B cell (primary cell): ENCODE data around the gene TTLL10. TPM values are rescaled to one million over a fixed set of nuclear protein-coding genes. Genes with fewer than 3 reads are reported as not detected.

Experiments used
- ATAC-seq: fragments of 200-7000 bp; cut with Tn5 transposase; one replicate; pipeline ENCODE4 v1.10.0; 2021; ENCODE audit warnings: low read depth, mild to moderate bottlenecking, moderate number of reproducible peaks, moderate library complexity
- CTCF ChIA-PET: fragments of 350-600 bp; sonication (Branson Sonifier 250); formaldehyde crosslinking; loops from one replicate; lab custom pipeline; 2021; ENCODE audit warnings: antibody characterized with exemption, inconsistent platforms; lab: Charles Lee
- POLR2A ChIA-PET: fragments of 350-600 bp; sonication (Branson Sonifier 250); formaldehyde crosslinking; loops from one replicate; lab custom pipeline; 2021; ENCODE audit warnings: antibody characterized with exemption; lab: Charles Lee
- DNase-seq: peaks from one replicate; pipeline ENCODE4 v3.0.0; 2013
- H2AFZ ChIP-seq: 2 replicates; pipeline ENCODE4 v1.6.1; 2012; ENCODE audit warnings: mild to moderate bottlenecking, low read depth, low read length; ENCODE audit not compliant: insufficient read depth, poor library complexity, severe bottlenecking
- H3K27ac ChIP-seq, 2 donors: 1 replicate in 1 of 2; 2 replicates in 1 of 2; pipeline ENCODE4 v1.5.1; 2012 to 2013; ENCODE audit warnings: low read length in 2 of 2, mild to moderate bottlenecking in 2 of 2, moderate library complexity in 1 of 2
- H3K27me3 ChIP-seq, 4 experiments: fragments of 200-600 bp in 1 of 4; sonication (generic) in 1 of 4; replicated peaks in 1 of 4; 1 replicate in 2 of 4; 2 replicates in 2 of 4; pipeline versions ENCODE4 v1.6.1 to v1.7.0; 2013 to 2016; ENCODE audit warnings: low read length in 3 of 4, mild to moderate bottlenecking in 2 of 4, mixed read lengths in 1 of 4, moderate library complexity in 1 of 4; ENCODE audit not compliant: insufficient read depth in 4 of 4, control insufficient read depth in 3 of 4; ENCODE audit errors: control extremely low read depth in 1 of 4
- H3K36me3 ChIP-seq, 2 experiments: replicated peaks in 1 of 2; 1 replicate in 1 of 2; 2 replicates in 1 of 2; pipeline versions ENCODE4 v1.6.1 to v1.7.1; 2013; ENCODE audit warnings: low read length in 1 of 2; ENCODE audit not compliant: insufficient read depth in 2 of 2, control insufficient read depth in 1 of 2; ENCODE audit errors: control extremely low read depth in 1 of 2, extremely low read depth in 1 of 2
- H3K4me1 ChIP-seq, 2 donors: fragments of 200-600 bp in 1 of 2; sonication (generic) in 1 of 2; 1 replicate in 1 of 2; 2 replicates in 1 of 2; pipeline versions ENCODE4 v1.5.1 to v1.6.1; 2013 to 2017; ENCODE audit warnings: low read length in 2 of 2; ENCODE audit not compliant: control insufficient read depth in 2 of 2, insufficient read depth in 2 of 2
- H3K4me2 ChIP-seq: replicated peaks from 2 replicates; pipeline ENCODE3; 2012; ENCODE audit warnings: mild to moderate bottlenecking, low read depth, low read length; ENCODE audit not compliant: poor library complexity, severe bottlenecking
- H3K4me3 ChIP-seq, 5 experiments: fragments of 200-600 bp in 1 of 5; sonication (generic) in 1 of 5; 1 replicate in 3 of 5; 2 replicates in 2 of 5; pipeline versions ENCODE4 v1.5.1 to v1.7.0; 2011 to 2016; ENCODE audit warnings: low read length in 4 of 5, mild to moderate bottlenecking in 4 of 5, low read depth in 2 of 5, control low read depth in 1 of 5, moderate library complexity in 1 of 5; ENCODE audit not compliant: insufficient read depth in 1 of 5; ENCODE audit errors: control extremely low read depth in 1 of 5, extremely low read depth in 1 of 5
- H3K79me2 ChIP-seq: fragments of 200-600 bp; sonication (generic); one replicate; pipeline ENCODE4 v1.6.0; 2016; ENCODE audit warnings: low read length; ENCODE audit not compliant: control insufficient read depth, insufficient read depth
- H3K9ac ChIP-seq: fragments of 200-600 bp; sonication (generic); 2 replicates; pipeline ENCODE4 v1.6.1; 2017; ENCODE audit warnings: mild to moderate bottlenecking, low read length, moderate library complexity
- H3K9me3 ChIP-seq, 3 donors: one replicate each; pipeline versions ENCODE4 v1.6.1 to v1.7.1; 2013; ENCODE audit warnings: low read length in 2 of 3; ENCODE audit not compliant: control insufficient read depth in 2 of 3, insufficient read depth in 1 of 3; ENCODE audit errors: control extremely low read depth in 1 of 3
- H4K20me1 ChIP-seq: 2 replicates; pipeline ENCODE4 v1.6.0; 2012; ENCODE audit warnings: mild to moderate bottlenecking, low read length; ENCODE audit not compliant: insufficient read depth, control insufficient read depth, poor library complexity, severe bottlenecking
- H3K27ac Mint-ChIP-seq: one replicate; pipeline ENCODE4 v1.8.0; 2021; ENCODE audit warnings: mixed read lengths
- H3K27me3 Mint-ChIP-seq: one replicate; pipeline ENCODE4 v1.8.0; 2021; ENCODE audit warnings: mixed read lengths
- H3K4me1 Mint-ChIP-seq: one replicate; pipeline ENCODE4 v1.8.0; 2021; ENCODE audit warnings: mixed read lengths
- H3K4me3 Mint-ChIP-seq: one replicate; pipeline ENCODE4 v1.8.0; 2021; ENCODE audit warnings: mixed read lengths
- H3K9me3 Mint-ChIP-seq: one replicate; pipeline ENCODE4 v1.8.0; 2022; ENCODE audit warnings: mixed read lengths; ENCODE audit not compliant: insufficient read depth
- EZH2 ChIP-seq: IDR thresholded peaks from 2 replicates; pipeline ENCODE4 v1.6.1; 2012; ENCODE audit warnings: borderline replicate concordance, low read depth, mild to moderate bottlenecking, moderate library complexity, low read length; ENCODE audit not compliant: insufficient read depth, poor library complexity, severe bottlenecking
- WGBS: methylation state at CpG from one replicate; pipeline ENCODE4 v1.1.5; 2013; ENCODE audit warnings: missing lambda C conversion rate; ENCODE audit not compliant: insufficient coverage; 5-methylcytosine and 5-hydroxymethylcytosine counted together
- intact Hi-C: fragments of 100-400 bp; cut with micrococcal nuclease; formaldehyde crosslinking; loops from one replicate; pipeline ENCODE4 v1.10.0; 2022
- polyA plus RNA-seq: library from polyadenylated mRNA; depleted of rRNA; stranded (reverse); fragments of >200 nt; gene quantifications from 2 replicates; pipeline ENCODE4 v1.2.3, GENCODE V29; 2012
- total RNA-seq, 2 donors: library from RNA; stranded (reverse); fragments of 120-200 nt in 1 of 2; gene quantifications; 1 replicate in 1 of 2; 2 replicates in 1 of 2; pipeline versions ENCODE4 v1.2.3 to v1.2.4, GENCODE V29; 2013 to 2022
- TF ChIP-seq, protein P1 (sequence below): fragments of 200-600 bp; IDR thresholded peaks from one replicate; pipeline ENCODE4 v1.8.0; 2022; ENCODE audit warnings: antibody characterized with exemption, mild to moderate bottlenecking

TTLL10 gene
- total and polyA plus RNA-seq, 2 donors (not counting 1 experiment from before 2014, with no cell fraction given) = 0.37 to 0.45 TPM

DNA sequence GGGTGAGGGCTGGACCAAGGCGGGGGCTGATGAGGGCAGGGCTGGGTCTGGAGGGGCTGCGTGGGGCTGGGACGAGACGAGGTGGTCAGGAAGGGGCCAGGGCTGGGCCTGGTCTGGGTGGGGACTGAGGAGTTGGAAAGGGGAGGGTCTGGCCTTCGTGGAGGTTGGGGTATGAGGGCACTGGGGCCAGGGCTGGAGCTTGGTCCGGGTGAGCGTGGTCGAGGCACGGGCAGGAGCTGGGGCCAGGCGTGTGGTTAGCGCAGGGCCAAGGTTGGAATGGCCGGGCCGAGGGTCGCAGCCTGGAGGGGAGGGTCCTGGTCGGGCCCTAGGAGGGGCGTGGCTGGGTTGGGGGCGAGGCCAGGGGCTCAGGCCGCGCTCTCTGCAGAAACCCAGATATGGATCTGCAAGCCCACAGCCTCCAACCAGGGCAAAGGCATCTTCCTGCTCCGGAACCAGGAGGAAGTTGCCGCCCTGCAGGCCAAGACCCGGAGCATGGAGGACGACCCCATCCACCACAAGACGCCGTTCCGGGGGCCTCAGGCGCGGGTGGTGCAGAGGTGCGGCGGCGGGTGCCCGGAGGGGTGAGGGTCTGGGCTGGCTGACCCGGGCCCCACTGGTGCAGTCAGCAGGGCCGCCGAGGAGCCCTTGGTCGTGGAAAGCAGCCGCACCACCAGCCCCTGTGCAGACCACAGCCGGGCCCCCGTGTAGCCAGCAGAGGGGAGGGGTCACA, 9.0 kb downstream of the TTLL10 start:
- no peaks in the 10 kb centered on the region for H3K9me3 Mint-ChIP-seq
- Histone ChIP-seq H3K27me3 (peaks cover 0 to 40% (median 14%) of the 10 kb centered on the region in 4 experiments), H4K20me1 (no peaks in the 10 kb centered on the region), H3K4me3 (no peak overlapping the region), H3K79me2 (no peaks in the 10 kb centered on the region), H3K4me2 (no peak overlapping the region), H3K9ac (no peak overlapping the region), H3K36me3 (no peaks in the 10 kb centered on the region), H3K27ac (no peak overlapping the region), H3K4me1 (peaks cover 8 to 15% of the 10 kb centered on the region in 2 donors), H2AFZ (no peak overlapping the region), H3K9me3 (peaks cover 0 to 3% (median 0%) of the 10 kb centered on the region in 3 donors)
- no peak overlapping the region for H3K4me3 Mint-ChIP-seq
- intact Hi-C loops = no loop called here
- no peak overlapping the region for H3K27ac Mint-ChIP-seq
- peaks cover 9% of the 10 kb centered on the region for H3K27me3 Mint-ChIP-seq
- POLR2A ChIA-PET = no interaction called here
- DNase-seq (no peak), ATAC-seq (no peak)
- WGBS = 52% methylated on average over 23 of the region's 39 CpGs
- H3K4me1 Mint-ChIP-seq = peaks cover 17% of the 10 kb centered on the region
- TF ChIP-seq, protein P1, sequence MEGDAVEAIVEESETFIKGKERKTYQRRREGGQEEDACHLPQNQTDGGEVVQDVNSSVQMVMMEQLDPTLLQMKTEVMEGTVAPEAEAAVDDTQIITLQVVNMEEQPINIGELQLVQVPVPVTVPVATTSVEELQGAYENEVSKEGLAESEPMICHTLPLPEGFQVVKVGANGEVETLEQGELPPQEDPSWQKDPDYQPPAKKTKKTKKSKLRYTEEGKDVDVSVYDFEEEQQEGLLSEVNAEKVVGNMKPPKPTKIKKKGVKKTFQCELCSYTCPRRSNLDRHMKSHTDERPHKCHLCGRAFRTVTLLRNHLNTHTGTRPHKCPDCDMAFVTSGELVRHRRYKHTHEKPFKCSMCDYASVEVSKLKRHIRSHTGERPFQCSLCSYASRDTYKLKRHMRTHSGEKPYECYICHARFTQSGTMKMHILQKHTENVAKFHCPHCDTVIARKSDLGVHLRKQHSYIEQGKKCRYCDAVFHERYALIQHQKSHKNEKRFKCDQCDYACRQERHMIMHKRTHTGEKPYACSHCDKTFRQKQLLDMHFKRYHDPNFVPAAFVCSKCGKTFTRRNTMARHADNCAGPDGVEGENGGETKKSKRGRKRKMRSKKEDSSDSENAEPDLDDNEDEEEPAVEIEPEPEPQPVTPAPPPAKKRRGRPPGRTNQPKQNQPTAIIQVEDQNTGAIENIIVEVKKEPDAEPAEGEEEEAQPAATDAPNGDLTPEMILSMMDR = no peak
- TF ChIP-seq EZH2 = no peak
- CTCF ChIA-PET = no interaction called here

DNA sequence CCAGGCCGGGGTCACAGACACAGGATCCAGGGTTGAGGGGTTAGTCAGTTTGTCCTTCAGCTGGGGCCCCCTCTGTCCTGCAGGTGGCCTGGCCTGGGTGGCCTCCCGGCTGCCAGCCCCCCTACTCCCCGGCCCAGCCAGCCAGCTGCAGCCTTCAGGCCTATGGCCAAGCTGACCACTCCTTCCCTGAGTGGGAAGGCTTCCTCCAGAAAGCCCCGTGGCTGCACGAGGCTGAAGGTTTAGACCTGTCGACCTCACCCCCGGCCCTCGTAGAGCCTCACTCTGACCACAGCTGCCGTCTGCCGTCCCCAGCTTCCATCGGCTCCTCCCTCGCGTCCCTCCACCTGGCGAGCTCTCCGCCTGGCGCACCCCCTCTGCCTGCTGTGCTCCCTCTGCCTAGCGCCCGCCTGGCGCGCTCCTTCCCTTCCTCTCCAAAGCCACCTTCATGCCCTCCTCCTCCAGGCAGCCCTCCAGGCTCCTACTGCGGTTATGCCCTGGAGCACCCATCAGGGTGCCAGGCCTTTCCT, 9.6 kb downstream of the TTLL10 start:
- ATAC-seq = no peak
- H3K27ac ChIP-seq = no peak overlapping the region
- intact Hi-C loops = no loop called here
- H3K9me3 ChIP-seq = peaks cover 0 to 3% (median 0%) of the 10 kb centered on the region in 3 donors
- DNase-seq = no peak
- Mint-ChIP-seq H3K27me3 (peaks cover 12% of the 10 kb centered on the region), H3K9me3 (no peaks in the 10 kb centered on the region), H3K27ac (peak overlapping the region; percentile 65), H3K4me3 (no peak overlapping the region), H3K4me1 (peaks cover 17% of the 10 kb centered on the region)
- no peak overlapping the region for H3K9ac ChIP-seq
- H3K27me3 ChIP-seq = peaks cover 0 to 35% (median 12%) of the 10 kb centered on the region in 4 experiments
- H2AFZ ChIP-seq = no peak overlapping the region
- H4K20me1 ChIP-seq = no peaks in the 10 kb centered on the region
- peaks cover 8 to 15% of the 10 kb centered on the region in 2 donors for H3K4me1 ChIP-seq
- TF ChIP-seq EZH2 = no peak
- TF ChIP-seq, protein P1 = no peak
- no peaks in the 10 kb centered on the region for H3K79me2 ChIP-seq
- ChIA-PET POLR2A (no interaction called here), CTCF (no interaction called here)
- WGBS = 79% methylated on average over 20 of the region's 21 CpGs
- no peaks in the 10 kb centered on the region for H3K36me3 ChIP-seq
- H3K4me2 ChIP-seq = no peak overlapping the region
- H3K4me3 ChIP-seq = no peak overlapping the region
